GM18520 (cell line): Measurements from ENCODE around the gene PIEZO2.

Source experiments
- ATAC-seq: cut with Tn5 transposase; IDR thresholded peaks from one replicate; pipeline ENCODE4 v1.9.1; 2021; ENCODE audit not compliant: unreplicated experiment

PIEZO2 gene

GRCh38 chr18:10798727-10799550, 350.4 kb downstream of the PIEZO2 start:
- ATAC-seq: no peak

GRCh38 chr18:10797896-10798295, 351.5 kb downstream of the PIEZO2 start:
- no peak for ATAC-seq

- ATAC-seq: no peak
These were observed 354.6 kb downstream of the PIEZO2 start for GRCh38 chr18:10794771-10795170.

- no peak for ATAC-seq
These were observed 355.5 kb downstream of the PIEZO2 start for GRCh38 chr18:10793730-10794370.

- no peak for ATAC-seq
These were observed 357.2 kb downstream of the PIEZO2 start for GRCh38 chr18:10792181-10792580.

DNA sequence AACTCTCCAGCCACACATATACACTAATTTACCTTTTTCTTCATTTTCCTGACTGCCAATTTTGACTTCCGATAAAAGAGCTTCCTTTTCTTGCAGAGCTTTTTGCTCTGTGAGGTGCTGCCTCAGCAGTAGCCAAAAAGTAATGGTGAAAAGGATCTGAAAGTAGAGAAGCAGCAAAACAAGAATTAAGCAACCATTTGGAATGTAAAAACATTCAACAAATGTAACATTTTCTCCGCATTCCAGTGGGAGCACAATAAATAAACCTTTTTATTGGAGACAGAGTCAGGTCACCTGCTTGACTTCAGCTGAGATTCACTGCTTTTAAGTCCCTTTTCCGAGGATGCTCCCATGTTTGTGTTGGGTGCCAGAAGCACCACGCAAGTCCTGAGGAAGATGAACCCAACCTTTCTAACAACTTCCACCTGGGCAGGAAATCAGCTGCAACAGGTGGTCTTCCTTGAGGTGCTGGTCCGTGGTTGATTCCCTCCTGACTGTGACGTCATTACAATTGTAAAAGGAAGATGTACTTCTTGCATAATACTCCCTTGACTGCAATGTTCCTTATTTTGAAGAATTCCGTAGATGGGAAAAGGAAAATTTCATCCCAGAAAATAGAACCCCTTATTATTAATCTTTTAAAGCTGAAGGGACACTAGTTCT, 358.1 kb downstream of the PIEZO2 start:
- ATAC-seq: no peak

DNA sequence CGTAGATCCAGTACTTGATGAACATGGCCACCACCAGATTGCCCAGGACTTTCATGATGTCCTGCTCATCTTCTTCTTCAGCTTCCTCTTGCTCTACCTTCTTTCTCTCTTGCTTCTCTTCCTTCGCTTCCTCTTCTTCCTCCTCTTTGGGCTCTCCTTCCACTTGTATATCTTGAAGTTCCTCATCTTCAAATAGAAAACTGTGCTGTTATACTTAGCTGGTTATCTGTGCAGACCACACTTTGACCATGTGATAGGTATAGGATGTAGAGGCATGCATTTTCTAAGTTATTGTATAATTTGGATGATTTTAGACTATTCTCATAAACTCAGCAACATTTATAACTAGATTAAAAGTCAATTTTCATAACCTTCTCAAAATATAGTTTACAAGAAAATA, 360.2 kb downstream of the PIEZO2 start:
- no peak for ATAC-seq

DNA sequence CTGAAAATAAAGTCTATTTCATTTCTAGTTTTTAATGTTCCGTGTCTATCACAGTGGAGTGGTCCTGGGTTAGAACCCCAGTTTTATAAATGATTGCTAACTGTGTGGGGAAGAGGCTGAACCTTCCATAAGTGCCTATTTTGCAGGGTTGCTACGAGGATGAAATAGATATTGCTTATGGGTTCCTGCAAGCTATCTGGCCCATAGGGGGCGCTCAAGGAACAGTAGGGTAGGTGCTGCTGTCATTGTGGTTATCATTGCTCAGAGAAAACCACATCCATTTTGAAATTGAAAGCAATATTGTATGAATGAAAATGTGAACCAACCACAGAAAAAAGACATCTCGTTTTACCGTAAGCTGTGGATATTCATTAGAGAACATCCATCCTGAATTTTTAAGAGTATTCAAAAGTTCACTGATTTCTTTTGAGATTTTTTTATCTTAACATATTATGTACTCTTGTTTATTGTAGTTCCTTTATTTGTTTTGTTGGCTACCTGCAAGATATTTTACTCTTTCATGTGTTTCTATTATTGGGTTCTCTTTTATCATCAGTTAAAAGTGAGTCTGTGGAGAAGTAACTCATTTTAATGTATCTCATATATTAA, 362.0 kb downstream of the PIEZO2 start:
- ATAC-seq: peak; percentile 88

DNA sequence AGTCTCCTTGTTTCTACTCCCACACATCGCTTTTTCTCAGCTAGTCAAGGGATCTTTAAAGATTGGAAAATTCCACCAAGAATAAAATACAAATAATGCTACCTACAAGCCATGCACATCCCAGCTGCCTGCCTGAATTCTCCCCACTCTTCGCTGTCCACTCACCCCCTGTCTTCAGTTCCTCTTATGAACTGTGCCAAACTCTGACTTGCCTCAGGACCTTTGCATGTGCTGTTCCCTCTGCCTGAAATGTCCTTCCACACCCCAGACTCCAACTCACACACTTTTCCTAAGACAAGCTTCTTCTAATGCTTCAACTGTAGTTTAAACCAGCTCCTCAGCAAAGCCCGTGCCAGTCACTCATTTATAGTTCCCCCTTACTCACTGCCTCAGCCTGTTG, 363.6 kb downstream of the PIEZO2 start:
- ATAC-seq: no peak

GRCh38 chr18:10784596-10785202, 364.7 kb downstream of the PIEZO2 start:
- ATAC-seq: no peak

DNA sequence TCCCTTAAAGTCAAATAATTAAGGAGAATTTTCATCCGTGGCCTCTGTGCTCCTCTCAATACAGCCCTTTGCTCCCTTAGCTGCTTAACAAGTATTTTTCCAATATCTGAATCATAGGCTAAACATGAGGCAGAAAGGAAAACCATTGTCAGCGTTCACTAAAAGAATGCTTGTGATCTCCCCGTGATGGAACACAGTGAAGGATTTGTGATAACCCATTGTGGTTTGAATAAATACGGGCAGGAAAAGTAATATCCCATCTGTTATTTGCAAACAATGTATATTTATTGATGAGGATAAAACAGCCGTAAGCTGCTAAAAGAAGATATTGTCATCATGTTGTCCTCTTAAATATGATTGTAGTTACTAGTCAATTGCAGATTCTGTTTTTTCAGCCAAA, 365.4 kb downstream of the PIEZO2 start:
- ATAC-seq: no peak

GRCh38 chr18:10776493-10776892, 372.9 kb downstream of the PIEZO2 start:
- ATAC-seq: no peak

DNA sequence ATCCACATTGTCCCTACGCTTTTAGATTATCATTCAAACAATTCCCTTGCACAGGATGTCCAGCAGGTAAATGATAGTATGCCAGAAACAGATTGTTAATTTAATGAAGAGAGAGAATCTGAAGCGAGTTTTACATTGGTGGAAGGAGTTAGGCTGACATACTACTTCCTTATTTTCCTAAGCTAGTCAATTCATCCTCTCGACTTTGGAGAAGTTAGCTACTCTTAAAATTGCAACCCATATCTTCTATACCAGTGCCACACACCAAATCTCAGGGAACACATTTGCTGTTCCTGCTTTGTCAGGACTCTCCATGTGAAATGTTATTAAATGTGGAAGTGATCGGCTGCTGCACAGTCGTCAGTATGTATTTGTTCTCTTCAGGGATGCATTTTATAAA, 374.3 kb downstream of the PIEZO2 start:
- no peak for ATAC-seq

DNA sequence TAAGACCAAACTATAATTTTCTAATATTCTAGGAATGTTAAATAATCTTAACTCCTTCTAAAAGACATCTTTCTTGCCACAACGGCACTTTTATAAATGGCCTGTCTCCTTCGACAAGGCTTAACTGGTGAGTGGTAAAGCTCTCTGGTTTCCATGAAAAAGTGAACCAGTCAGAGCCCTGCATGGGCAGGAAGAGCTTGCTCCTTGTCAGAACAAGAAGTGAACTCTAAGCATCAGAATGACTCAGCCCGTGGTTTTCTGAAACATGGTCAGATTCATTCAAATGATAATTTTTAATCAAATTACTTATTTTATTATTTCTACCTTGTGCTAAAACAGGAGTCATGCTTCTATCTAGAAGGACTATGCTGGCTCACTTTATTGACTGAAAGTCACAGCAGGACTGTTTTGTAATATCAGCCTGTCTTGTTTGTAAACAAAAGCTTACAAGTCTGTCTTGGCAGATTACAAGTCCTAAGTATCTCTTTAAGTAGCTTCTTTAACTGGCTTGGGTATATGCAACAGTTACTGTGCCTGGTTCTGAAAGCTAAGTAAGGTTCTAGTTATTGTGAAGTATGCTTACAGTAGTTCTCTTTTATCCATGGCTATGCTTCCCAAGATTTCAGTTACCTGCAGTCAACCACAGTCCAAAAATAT, 378.2 kb downstream of the PIEZO2 start:
- ATAC-seq: no peak

- ATAC-seq: no peak
These were observed 379.1 kb downstream of the PIEZO2 start for GRCh38 chr18:10770264-10770663.

DNA sequence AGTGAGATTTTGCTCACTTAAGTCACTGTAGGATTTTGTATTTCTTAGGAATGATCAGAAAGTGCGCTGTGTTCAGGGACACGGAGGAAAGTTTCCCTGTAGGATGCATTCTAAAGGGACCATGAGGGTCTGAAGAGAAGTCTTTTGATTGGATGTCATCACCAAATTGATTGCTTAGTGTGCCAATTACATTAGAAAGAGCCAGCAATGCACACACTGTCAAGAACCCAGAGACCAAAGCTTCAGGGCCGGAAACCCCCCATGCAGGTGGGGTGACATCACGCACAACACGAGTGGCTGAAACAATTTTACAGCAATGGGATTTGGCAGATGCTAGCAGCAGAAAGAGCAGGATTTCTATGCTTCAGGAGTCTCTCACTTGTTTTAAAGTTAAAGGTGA, 381.1 kb downstream of the PIEZO2 start:
- ATAC-seq: no peak

DNA sequence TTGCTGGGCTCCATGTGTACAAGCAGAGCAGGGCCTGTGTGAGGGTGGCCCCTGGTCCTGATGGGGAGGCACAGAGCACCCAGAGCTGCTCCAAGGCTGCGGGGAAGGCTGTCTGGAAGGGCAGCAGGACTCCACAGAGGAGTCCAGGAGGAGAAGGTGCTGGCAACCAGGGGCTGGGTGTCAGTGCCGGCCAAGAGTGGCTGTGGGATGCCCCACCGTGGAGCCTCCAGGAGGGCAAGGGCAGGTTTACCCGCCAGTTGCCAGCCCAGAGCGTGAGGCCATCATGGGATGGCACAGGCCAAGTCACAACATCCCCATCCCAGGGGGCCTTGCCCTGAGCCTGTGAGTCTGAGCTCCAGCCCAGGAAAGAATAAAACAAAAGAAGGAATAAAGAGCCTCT, 381.7 kb downstream of the PIEZO2 start:
- ATAC-seq: no peak

DNA sequence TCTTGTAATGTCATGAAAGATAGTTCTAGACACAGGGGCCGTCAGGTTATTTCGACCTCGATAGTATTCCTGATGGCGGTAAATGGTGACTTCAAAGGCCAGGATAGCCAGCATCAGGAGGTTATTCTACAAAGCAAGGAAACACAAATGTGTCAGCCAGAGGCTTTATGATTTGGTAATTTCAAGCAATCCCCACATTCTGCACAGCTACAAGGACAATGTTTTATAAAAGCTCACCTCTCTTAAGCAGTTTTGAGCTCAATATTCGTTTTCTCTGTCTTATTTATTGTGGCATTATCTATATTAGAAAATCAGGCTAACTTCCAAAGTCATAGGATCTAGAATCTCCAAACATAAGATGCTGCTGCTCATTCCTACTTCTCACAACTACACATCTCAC, 388.4 kb downstream of the PIEZO2 start:
- ATAC-seq: no peak

- ATAC-seq: no peak
These were observed 390.1 kb downstream of the PIEZO2 start for GRCh38 chr18:10759241-10759640.

DNA sequence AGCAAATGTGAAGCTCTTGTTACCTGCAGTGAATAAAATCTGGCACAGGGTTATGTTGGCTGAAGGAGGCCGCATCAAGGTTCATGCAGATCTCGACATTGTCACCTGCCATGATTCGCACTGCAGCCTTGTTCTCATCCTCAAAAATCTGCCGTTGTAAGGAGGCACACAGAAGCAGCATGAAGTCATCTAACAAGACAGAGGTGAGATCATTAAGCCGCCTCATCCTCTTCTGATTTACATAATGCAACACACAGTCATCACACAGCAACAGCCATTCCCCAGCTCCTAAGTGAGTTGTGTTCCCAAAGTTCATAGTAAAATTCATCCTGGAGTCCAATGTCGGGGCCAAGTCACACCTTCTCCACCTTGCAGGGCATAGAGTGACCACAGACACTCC, 391.4 kb downstream of the PIEZO2 start:
- no peak for ATAC-seq

DNA sequence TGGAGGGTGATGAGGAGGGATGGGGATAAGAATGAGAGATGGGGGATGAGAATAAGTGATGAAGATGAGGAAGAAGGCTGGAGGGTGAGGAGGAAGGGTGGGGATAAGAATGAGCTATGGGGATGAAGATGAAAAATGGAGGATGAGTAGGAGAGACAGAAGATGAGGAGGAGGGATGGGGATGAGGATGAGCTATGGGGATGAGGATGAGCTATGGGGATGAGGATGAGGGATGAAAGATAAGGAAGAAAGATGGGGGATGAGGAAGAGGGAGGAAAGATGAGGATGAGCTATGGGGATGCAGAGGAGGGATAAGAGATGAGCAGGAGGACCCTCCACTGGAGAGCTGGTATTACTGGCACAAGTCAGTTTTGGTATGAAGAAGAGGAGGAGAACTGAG, 392.0 kb downstream of the PIEZO2 start:
- no peak for ATAC-seq
